Measurements from ENCODE around the gene CXXC1.

GRCh38 chr18:50280707-50281294, 6.7 kb downstream of the CXXC1 start:
- TF ChIP-seq CTCF (conservative IDR thresholded peaks at IDR 0.05 in 1 of 2, IDR thresholded peaks at IDR 0.05 in 1 of 2; ENCODE audit: low read depth in 1 of 2, low read length in 2 of 2) (no peak), EZH2 (IDR thresholded peaks at IDR 0.05; ENCODE audit: low read length, missing control alignments) (no peak)

All from fibroblast of lung (primary cell).